Keratinocyte (primary cell): ENCODE results near the gene HHIP. TPM values are rescaled to one million over a fixed set of nuclear protein-coding genes. Genes with fewer than 3 reads are reported as not detected.
A peak's percentile ranks its signal among the peaks of the same experiment; 100 is the strongest.

Experiments
- DNase-seq: peaks from one replicate; pipeline ENCODE4 v3.0.0-alpha.2; 2011; ENCODE audit warnings: low read depth, missing footprints, low spot score
- FAIRE-seq: peaks from 2 replicates; lab custom pipeline; 2011; peaks lifted over from hg19 to GRCh38; lab: Jason Lieb, UNC
- H2AFZ ChIP-seq: 2 replicates; pipeline ENCODE4 v1.6.0; 2012; ENCODE audit warnings: low read length, control low read depth, inconsistent platforms; ENCODE audit not compliant: control insufficient read depth
- H3K27ac ChIP-seq: 2 replicates; pipeline ENCODE4 v1.5.1; 2011; ENCODE audit warnings: low read length; ENCODE audit not compliant: control insufficient read depth, insufficient read depth
- H3K27me3 ChIP-seq: 3 replicates; pipeline ENCODE4 v1.6.0; 2011; ENCODE audit warnings: low read length; ENCODE audit not compliant: control insufficient read depth, insufficient read depth; ENCODE audit errors: extremely low read depth
- H3K36me3 ChIP-seq, 2 experiments: 2 replicates in 1 of 2; 3 replicates in 1 of 2; pipeline ENCODE4 v1.5.1; 2011; ENCODE audit warnings: low read length in 2 of 2, mild to moderate bottlenecking in 1 of 2; ENCODE audit not compliant: control insufficient read depth in 2 of 2, insufficient read depth in 2 of 2; ENCODE audit errors: extremely low read depth in 1 of 2
- H3K4me1 ChIP-seq: 3 replicates; pipeline ENCODE4 v1.5.1; 2011; ENCODE audit warnings: low read length; ENCODE audit not compliant: control insufficient read depth, insufficient read depth; ENCODE audit errors: extremely low read depth
- H3K4me2 ChIP-seq: 3 replicates; pipeline ENCODE4 v1.6.0; 2011; ENCODE audit warnings: low read depth, low read length; ENCODE audit not compliant: control insufficient read depth, insufficient read depth; ENCODE audit errors: extremely low read depth
- H3K4me3 ChIP-seq, 3 experiments: fragments of 200-600 bp in 1 of 3; sonication (generic) in 1 of 3; 2 replicates in 2 of 3; 3 replicates in 1 of 3; pipeline ENCODE4 v1.5.1; 2011 to 2016; ENCODE audit warnings: low read length in 3 of 3, mild to moderate bottlenecking in 3 of 3, control low read depth in 2 of 3, inconsistent platforms in 1 of 3, low read depth in 1 of 3, mixed read lengths in 1 of 3, mixed run types in 1 of 3, moderate library complexity in 1 of 3; ENCODE audit not compliant: control insufficient read depth in 2 of 3, insufficient read depth in 2 of 3; ENCODE audit errors: extremely low read depth in 1 of 3
- H3K79me2 ChIP-seq: 2 replicates; pipeline ENCODE4 v1.6.0; 2012; ENCODE audit warnings: low read length; ENCODE audit not compliant: control insufficient read depth, insufficient read depth
- H3K9ac ChIP-seq: 3 replicates; pipeline ENCODE4 v1.6.0; 2011; ENCODE audit warnings: low read length; ENCODE audit not compliant: control insufficient read depth, insufficient read depth; ENCODE audit errors: extremely low read depth
- H3K9me1 ChIP-seq: 3 replicates; pipeline ENCODE4 v1.6.0; 2011; ENCODE audit warnings: low read length; ENCODE audit not compliant: control insufficient read depth, insufficient read depth; ENCODE audit errors: extremely low read depth
- H3K9me3 ChIP-seq: 2 replicates; pipeline ENCODE4 v1.5.1; 2012; ENCODE audit warnings: low read depth, low read length; ENCODE audit not compliant: control insufficient read depth
- H4K20me1 ChIP-seq: 3 replicates; pipeline ENCODE4 v1.6.0; 2011; ENCODE audit warnings: low read length; ENCODE audit not compliant: control insufficient read depth, insufficient read depth; ENCODE audit errors: extremely low read depth
- EZH2 ChIP-seq: IDR thresholded peaks from one replicate; pipeline ENCODE4 v1.6.1; 2012; ENCODE audit warnings: inconsistent platforms, mild to moderate bottlenecking, low read length, moderate library complexity
- dilution Hi-C: fragments of 300-500 bp; cut with MboI; formaldehyde crosslinking; loops from one replicate; pipeline ENCODE4 v1.7.0; 2020; ENCODE audit warnings: low sequenced_read_pairs; ENCODE audit not compliant: extremely low pct_ligation_motif_present
- polyA plus RNA-seq, 5 experiments: library from polyadenylated mRNA; depleted of rRNA in 3 of 5; stranded (reverse) in 3 of 5; stranded (forward) in 1 of 5; unstranded in 1 of 5; fragments of >200 nt; gene quantifications; 1 replicate in 1 of 5; 2 replicates in 3 of 5; 3 replicates in 1 of 5; pipeline versions ENCODE4 v1.2.1 to v1.2.3, GENCODE V29; 2011 to 2012; ENCODE audit warnings: missing spikeins in 2 of 5, low read depth in 1 of 5, low replicate concordance in 1 of 5
- TF ChIP-seq, protein P1 (sequence below), 3 experiments: IDR thresholded peaks in 1 of 3; conservative IDR thresholded peaks in 1 of 3; optimal IDR thresholded peaks in 1 of 3; 2 replicates in 2 of 3; 3 replicates in 1 of 3; pipeline versions ENCODE3 to v1.5.1; 2011; ENCODE audit warnings: low read length in 3 of 3, mild to moderate bottlenecking in 3 of 3, moderate library complexity in 2 of 3, control low read depth in 1 of 3, inconsistent platforms in 1 of 3; ENCODE audit not compliant: insufficient read depth in 2 of 3; ENCODE audit errors: extremely low read depth in 1 of 3

Gene HHIP
- polyA plus RNA-seq, 1 donor (not counting 4 experiments of a cell fraction or from before 2014, with no cell fraction given): 0.20 TPM

DNA sequence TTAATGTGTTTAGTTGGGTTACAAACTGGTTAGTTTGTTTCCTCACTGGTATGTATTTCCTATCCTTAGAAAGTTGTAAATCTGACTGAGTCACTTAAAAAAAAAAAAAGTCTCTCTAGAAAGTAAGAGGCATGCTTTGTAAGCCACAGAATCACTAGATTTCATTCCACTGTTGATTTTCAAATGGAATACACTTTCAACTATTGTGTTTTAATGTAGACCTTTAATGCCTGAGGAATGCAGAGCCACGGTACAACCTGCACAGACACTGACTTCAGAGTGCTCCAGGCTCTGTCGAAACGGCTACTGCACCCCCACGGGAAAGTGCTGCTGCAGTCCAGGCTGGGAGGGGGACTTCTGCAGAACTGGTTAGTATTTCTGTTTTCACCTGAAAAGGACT, 88.6 kb downstream of the HHIP start:
- TF ChIP-seq, protein P1, sequence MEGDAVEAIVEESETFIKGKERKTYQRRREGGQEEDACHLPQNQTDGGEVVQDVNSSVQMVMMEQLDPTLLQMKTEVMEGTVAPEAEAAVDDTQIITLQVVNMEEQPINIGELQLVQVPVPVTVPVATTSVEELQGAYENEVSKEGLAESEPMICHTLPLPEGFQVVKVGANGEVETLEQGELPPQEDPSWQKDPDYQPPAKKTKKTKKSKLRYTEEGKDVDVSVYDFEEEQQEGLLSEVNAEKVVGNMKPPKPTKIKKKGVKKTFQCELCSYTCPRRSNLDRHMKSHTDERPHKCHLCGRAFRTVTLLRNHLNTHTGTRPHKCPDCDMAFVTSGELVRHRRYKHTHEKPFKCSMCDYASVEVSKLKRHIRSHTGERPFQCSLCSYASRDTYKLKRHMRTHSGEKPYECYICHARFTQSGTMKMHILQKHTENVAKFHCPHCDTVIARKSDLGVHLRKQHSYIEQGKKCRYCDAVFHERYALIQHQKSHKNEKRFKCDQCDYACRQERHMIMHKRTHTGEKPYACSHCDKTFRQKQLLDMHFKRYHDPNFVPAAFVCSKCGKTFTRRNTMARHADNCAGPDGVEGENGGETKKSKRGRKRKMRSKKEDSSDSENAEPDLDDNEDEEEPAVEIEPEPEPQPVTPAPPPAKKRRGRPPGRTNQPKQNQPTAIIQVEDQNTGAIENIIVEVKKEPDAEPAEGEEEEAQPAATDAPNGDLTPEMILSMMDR (optimal IDR thresholded peaks at IDR 0.05 in 1 of 3, IDR thresholded peaks at IDR 0.05 in 1 of 3, conservative IDR thresholded peaks at IDR 0.05 in 1 of 3; ENCODE audit: extremely low read depth in 1 of 3, insufficient read depth in 2 of 3, low read length in 3 of 3): no peak
- TF ChIP-seq EZH2: no peak
- dilution Hi-C loops: no loop called here

DNA sequence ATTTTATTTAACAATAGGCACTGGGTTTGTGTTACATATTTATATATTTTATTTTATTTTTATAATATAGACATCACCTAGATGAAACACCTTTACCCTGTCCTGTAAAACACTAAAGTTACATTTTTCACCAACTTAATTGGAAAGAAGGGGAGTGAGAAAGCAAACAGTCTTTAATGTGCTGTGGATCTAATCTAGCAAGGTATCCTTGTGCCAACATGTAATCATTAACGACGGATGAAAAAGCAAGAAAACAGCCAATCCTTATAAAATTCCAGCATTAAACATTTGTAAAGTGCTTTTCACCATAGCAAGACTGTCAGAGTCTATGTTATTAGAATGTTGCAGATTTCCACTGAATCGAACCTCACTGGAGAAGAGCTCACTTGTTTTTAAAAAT, 92.7 kb downstream of the HHIP start:
- no peak for FAIRE-seq
- Histone ChIP-seq H3K9me3 (no peaks in the 10 kb centered on the region), H3K27ac (no peak overlapping the region), H3K4me1 (peaks cover 8% of the 10 kb centered on the region), H3K4me3 (no peak overlapping the region), H3K36me3 (no peaks in the 10 kb centered on the region), H3K27me3 (no peaks in the 10 kb centered on the region), H4K20me1 (no peaks in the 10 kb centered on the region), H2AFZ (no peak overlapping the region), H3K9ac (no peak overlapping the region), H3K4me2 (no peak overlapping the region), H3K9me1 (no peaks in the 10 kb centered on the region), H3K79me2 (no peaks in the 10 kb centered on the region)
- dilution Hi-C loops: no loop called here
- DNase-seq: no peak
- no peak for TF ChIP-seq EZH2
- TF ChIP-seq, protein P1 (optimal IDR thresholded peaks at IDR 0.05 in 1 of 3, IDR thresholded peaks at IDR 0.05 in 1 of 3, conservative IDR thresholded peaks at IDR 0.05 in 1 of 3; ENCODE audit: extremely low read depth in 1 of 3, insufficient read depth in 2 of 3, low read length in 3 of 3): no peak

More for the DNA sequence above, 88.6 kb downstream of the HHIP start:
- FAIRE-seq: peak; percentile 58
- H3K9ac ChIP-seq: no peak overlapping the region
- H3K27ac ChIP-seq: no peak overlapping the region
- peak; percentile 36 for DNase-seq
- H3K4me1 ChIP-seq: peaks cover 13% of the 10 kb centered on the region
- H3K4me3 ChIP-seq: no peak overlapping the region
- H3K36me3 ChIP-seq: no peaks in the 10 kb centered on the region
- H4K20me1 ChIP-seq: no peaks in the 10 kb centered on the region
- H3K4me2 ChIP-seq: peak overlapping the region; percentile 47
- H3K27me3 ChIP-seq: no peaks in the 10 kb centered on the region
- no peaks in the 10 kb centered on the region for H3K9me1 ChIP-seq
- H2AFZ ChIP-seq: no peak overlapping the region
- no peaks in the 10 kb centered on the region for H3K9me3 ChIP-seq
- H3K79me2 ChIP-seq: no peaks in the 10 kb centered on the region
